ENCODE results near the gene RAB29.

GRCh38 chr1:205822397-205822796 is 47.1 kb upstream of the RAB29 start:
- TF ChIP-seq CTCF (IDR thresholded peaks at IDR 0.05) = no peak
- TF ChIP-seq EP300 (IDR thresholded peaks at IDR 0.05) = no peak
- TF ChIP-seq POLR2A (IDR thresholded peaks at IDR 0.05) = no peak

Measured in suprapubic skin (tissue), 3 donors.